GM12878 (cell line): ENCODE results near the gene SLC37A2. TPM values are rescaled to one million over a fixed set of nuclear protein-coding genes. Genes with fewer than 3 reads are reported as not detected.

Experiments used
- ATAC-seq: fragments of 200-7000 bp; cut with Tn5 transposase; 3 replicates; pipeline ENCODE4 v1.9.1; 2020; ENCODE audit warnings: mild to moderate bottlenecking, moderate library complexity
- BruUV-seq: library from RNA; stranded (reverse); fragments of 400-500 nt; replicated peaks from 2 replicates; lab custom pipeline; 2021; lab: Mats Ljungman, UMichigan
- CTCF ChIA-PET: fragments of 300-600 bp; sonication (Branson Sonifier 250); formaldehyde crosslinking; extraction: SDS; loops from one replicate; lab custom pipeline; 2021; ENCODE audit warnings: inconsistent platforms; lab: Yijun Ruan, JAX
- POLR2A ChIA-PET: fragments of 350-600 bp; formaldehyde crosslinking; extraction: SDS; loops from one replicate; lab custom pipeline; 2021; ENCODE audit warnings: inconsistent platforms; lab: Charles Lee
- RAD21 ChIA-PET: fragments of 300-600 bp; sonication (Branson Sonifier 250); formaldehyde crosslinking; loops from one replicate; lab custom pipeline; 2023; ENCODE audit warnings: antibody characterized with exemption; ENCODE audit not compliant: unreplicated experiment; lab: Charles Lee
- SMC1A ChIA-PET: fragments of 300-600 bp; sonication (Branson Sonifier 250); formaldehyde crosslinking; loops from one replicate; lab custom pipeline; 2023; ENCODE audit not compliant: unreplicated experiment, uncharacterized antibody; lab: Charles Lee
- DNase-seq: peaks from one replicate; pipeline ENCODE4 v3.0.0-alpha.2; 2011; ENCODE audit warnings: low read depth, low spot score
- FAIRE-seq: peaks from 3 replicates; lab custom pipeline; 2011; peaks lifted over from hg19 to GRCh38; lab: Jason Lieb, UNC
- H2AFZ ChIP-seq: 2 replicates; pipeline ENCODE4 v1.6.0; 2011; ENCODE audit warnings: low read depth, low read length, control low read depth; ENCODE audit not compliant: control insufficient read depth
- H3K27ac ChIP-seq: 2 replicates; pipeline ENCODE4 v1.5.1; 2011; ENCODE audit warnings: control low read depth; ENCODE audit not compliant: control insufficient read depth, insufficient read depth
- H3K27me3 ChIP-seq, 2 experiments: replicated peaks in 1 of 2; 2 replicates each; pipeline versions ENCODE4 v1.6.0 to v1.6.1; 2011; ENCODE audit warnings: low read length in 1 of 2; ENCODE audit not compliant: control insufficient read depth in 2 of 2, insufficient read depth in 2 of 2
- H3K36me3 ChIP-seq, 2 experiments: 2 replicates each; pipeline ENCODE4 v1.5.1; 2011; ENCODE audit warnings: low read length in 1 of 2; ENCODE audit not compliant: control insufficient read depth in 2 of 2, insufficient read depth in 2 of 2
- H3K4me1 ChIP-seq: 2 replicates; pipeline ENCODE4 v1.6.1; 2011; ENCODE audit warnings: mild to moderate bottlenecking, low read length, moderate library complexity, mixed read lengths; ENCODE audit not compliant: control insufficient read depth, insufficient read depth
- H3K4me2 ChIP-seq: 2 replicates; pipeline ENCODE4 v1.6.0; 2011; ENCODE audit warnings: control low read depth; ENCODE audit not compliant: control insufficient read depth, insufficient read depth
- H3K4me3 ChIP-seq: fragments of 200-600 bp; sonication (generic); 2 replicates; pipeline ENCODE4 v1.5.1; 2016
- H3K79me2 ChIP-seq: 2 replicates; pipeline ENCODE4 v1.6.0; 2011; ENCODE audit warnings: low read length; ENCODE audit not compliant: control insufficient read depth, insufficient read depth
- H3K9ac ChIP-seq: 2 replicates; pipeline ENCODE4 v1.8.0; 2011; ENCODE audit warnings: low read length, control low read depth, mixed read lengths; ENCODE audit not compliant: control insufficient read depth, insufficient read depth
- H3K9me3 ChIP-seq: replicated peaks from 3 replicates; pipeline ENCODE4 v1.5.1; 2011; ENCODE audit warnings: mild to moderate bottlenecking, low read length; ENCODE audit not compliant: control insufficient read depth, insufficient read depth
- H4K20me1 ChIP-seq: 2 replicates; pipeline ENCODE4 v1.6.0; 2011; ENCODE audit not compliant: control insufficient read depth, insufficient read depth
- BCLAF1 ChIP-seq: fragments of 450-650 bp; IDR thresholded peaks from 2 replicates; pipeline ENCODE4 v1.6.1; 2017; ENCODE audit warnings: antibody characterized with exemption, mild to moderate bottlenecking, moderate library complexity
- CHD2 ChIP-seq: IDR thresholded peaks from 2 replicates; pipeline ENCODE4 v1.6.1; 2011; ENCODE audit warnings: low read depth, low read length, improper control_type of control experiment, borderline replicate concordance
- ELK1 ChIP-seq: IDR thresholded peaks from 2 replicates; pipeline ENCODE4 v1.6.1; 2012; ENCODE audit warnings: low read depth, low read length, improper control_type of control experiment
- EP300 ChIP-seq, 2 experiments: fragments of 150-350 bp in 1 of 2; IDR thresholded peaks; 2 replicates each; pipeline ENCODE4 v1.6.1; 2011 to 2012; ENCODE audit warnings: low read depth in 2 of 2, low read length in 2 of 2, borderline replicate concordance in 1 of 2, improper control_type of control experiment in 1 of 2, inconsistent platforms in 1 of 2; ENCODE audit not compliant: control insufficient read depth in 1 of 2
- ESRRA ChIP-seq: IDR thresholded peaks from 2 replicates; pipeline ENCODE4 v1.6.1; 2012; ENCODE audit warnings: mild to moderate bottlenecking, low read length, improper control_type of control experiment
- FOXM1 ChIP-seq: IDR thresholded peaks from 2 replicates; pipeline ENCODE4 v1.6.1; 2012; ENCODE audit warnings: low read depth, mild to moderate bottlenecking, inconsistent platforms, low read length, moderate library complexity
- IRF5 ChIP-seq: fragments of 450-650 bp; IDR thresholded peaks from 2 replicates; pipeline ENCODE4 v1.6.1; 2017; ENCODE audit warnings: borderline replicate concordance
- NFXL1 ChIP-seq: fragments of 450-650 bp; IDR thresholded peaks from 2 replicates; pipeline ENCODE4 v1.6.1; 2017; ENCODE audit warnings: antibody characterized with exemption, mild to moderate bottlenecking, borderline replicate concordance
- NFYA ChIP-seq: IDR thresholded peaks from 2 replicates; pipeline ENCODE4 v1.6.1; 2011; ENCODE audit warnings: low read depth, mild to moderate bottlenecking, low read length, improper control_type of control experiment, borderline replicate concordance
- NFYB ChIP-seq: IDR thresholded peaks from 2 replicates; pipeline ENCODE4 v1.6.1; 2011; ENCODE audit warnings: low read depth, mild to moderate bottlenecking, low read length, improper control_type of control experiment, moderate library complexity; ENCODE audit not compliant: insufficient read depth
- NR2C2 ChIP-seq: IDR thresholded peaks from 2 replicates; pipeline ENCODE4 v1.6.1; 2011; ENCODE audit warnings: borderline replicate concordance, low read depth; ENCODE audit not compliant: control insufficient read depth, insufficient read length
- SMC3 ChIP-seq: IDR thresholded peaks from 2 replicates; pipeline ENCODE4 v1.6.1; 2011; ENCODE audit warnings: low read length, improper control_type of control experiment, borderline replicate concordance
- TAF1 ChIP-seq: IDR thresholded peaks from 2 replicates; pipeline ENCODE4 v1.6.1; 2011; ENCODE audit warnings: mild to moderate bottlenecking, low read depth, low read length, borderline replicate concordance
- TCF12 ChIP-seq: IDR thresholded peaks from 2 replicates; pipeline ENCODE4 v1.6.1; 2011; ENCODE audit warnings: low read depth, mild to moderate bottlenecking, low read length
- ZNF207 ChIP-seq: fragments of 450-650 bp; IDR thresholded peaks from 2 replicates; pipeline ENCODE4 v1.6.1; 2014; ENCODE audit warnings: antibody characterized with exemption, mild to moderate bottlenecking, borderline replicate concordance
- WGBS: methylation state at CpG from one replicate; pipeline ENCODE4 v1.1.6; 2016; ENCODE audit warnings: low lambda C conversion rate; ENCODE audit not compliant: insufficient replicate concordance, insufficient coverage; ENCODE audit errors: missing lambda C conversion rate; 5-methylcytosine and 5-hydroxymethylcytosine counted together
- in situ Hi-C: fragments of 300-500 bp; cut with MboI; formaldehyde crosslinking; loops from 9 replicates; pipeline ENCODE4 v1.14.3; 2018; ENCODE audit warnings: mixed read lengths
- intact Hi-C: fragments of 100-400 bp; cut with micrococcal nuclease; formaldehyde crosslinking; loops from one replicate; pipeline ENCODE4 v1.14.2; 2022; ENCODE audit not compliant: unreplicated experiment
- polyA plus RNA-seq, 11 experiments: library from polyadenylated mRNA; depleted of rRNA in 4 of 11; unstranded in 6 of 11; stranded (reverse) in 5 of 11; fragments of >200 nt; fragmentation: Nextera tagmentation in 4 of 11; fragmentation: Illumina TruSeq in 1 of 11; extraction: Ambion mirVana in 4 of 11; extraction: Trizol in 1 of 11; gene quantifications; 1 replicate in 1 of 11; 2 replicates in 10 of 11; pipeline versions ENCODE4 v1.2.1 to v1.2.3, GENCODE V29; 2011 to 2016; ENCODE audit warnings: inconsistent platforms in 2 of 11, missing spikeins in 2 of 11, low read depth in 1 of 11
- total RNA-seq, 4 experiments: library from RNA; depleted of rRNA in 3 of 4; stranded (reverse); fragments of >200 nt in 3 of 4; fragmentation: Illumina TruSeq in 1 of 4; extraction: Trizol in 1 of 4; gene quantifications; 2 replicates each; pipeline versions ENCODE4 v1.2.1 to v1.2.3, GENCODE V29; 2013 to 2021

SLC37A2 gene
- total and polyA plus RNA-seq, 10 of the 15 experiments (the other 5 are each of a cell fraction or from before 2014, with no cell fraction given): 0.26 to 9.8 (median 2.0) TPM

- no peak for FAIRE-seq
- TF ChIP-seq EP300 (IDR thresholded peaks at IDR 0.05; ENCODE audit: borderline replicate concordance in 1 of 2, control insufficient read depth in 1 of 2, low read depth in 2 of 2, low read length in 2 of 2): no peak
- no peak for TF ChIP-seq FOXM1
- TF ChIP-seq SMC3: no peak
- no peak for TF ChIP-seq NFYA
- no peak for TF ChIP-seq NFXL1
- no peak for TF ChIP-seq ESRRA
- TF ChIP-seq ZNF207: no peak
- no peak for TF ChIP-seq NR2C2
- no peak for TF ChIP-seq TCF12
- TF ChIP-seq ELK1: no peak
- TF ChIP-seq CHD2: no peak
- no peak for TF ChIP-seq NFYB
- TF ChIP-seq IRF5: no peak
- no peak for TF ChIP-seq BCLAF1
- TF ChIP-seq TAF1: no peak
- TF ChIP-seq, all 136 proteins: peak for 0
- no peak overlapping the region for H3K9ac ChIP-seq
- H4K20me1 ChIP-seq: no peaks in the 10 kb centered on the region
- H3K79me2 ChIP-seq: no peaks in the 10 kb centered on the region
- SMC1A ChIA-PET: no interaction called here
- H3K4me1 ChIP-seq: peaks cover 4% of the 10 kb centered on the region; the same call in 1 of the 2 replicates
- no peak overlapping the region for H3K27ac ChIP-seq
- in situ Hi-C loops: no loop called here
- intact Hi-C loops: no loop called here
- DNase-seq: no peak
- POLR2A ChIA-PET: no interaction called here
- BruUV-seq: no TSS peak
- H3K4me3 ChIP-seq: no peak overlapping the region
- H2AFZ ChIP-seq: no peak overlapping the region
- ATAC-seq: no peak
- RAD21 ChIA-PET: no interaction called here
- CTCF ChIA-PET: no interaction called here
- no peaks in the 10 kb centered on the region for H3K36me3 ChIP-seq
- WGBS: 77% methylated on average over 5 of the region's 5 CpGs
- H3K9me3 ChIP-seq: no peaks in the 10 kb centered on the region
- no peaks in the 10 kb centered on the region; a peak in 1 of 4 replicates for H3K27me3 ChIP-seq
- no peak overlapping the region for H3K4me2 ChIP-seq
Observed at GRCh38 chr11:125057693-125058016, 5.5 kb upstream of the SLC37A2 start.
